ENCODE results near the gene CPED1.

GRCh38 chr7:121235201-121235600, 246.7 kb downstream of the CPED1 start:
- TF ChIP-seq EZH2phosphoT487 (IDR thresholded peaks at IDR 0.05; ENCODE audit: borderline replicate concordance, low read length) = no peak
- TF ChIP-seq EZH2 (IDR thresholded peaks at IDR 0.05; ENCODE audit: low read length, unreplicated experiment) = no peak
- no peak for TF ChIP-seq CTCF (conservative IDR thresholded peaks at IDR 0.05; ENCODE audit: low read depth, low read length)

Measured in PC-3 (cell line).